ENCODE results near the gene PRKCA. TPM values are rescaled to one million over a fixed set of nuclear protein-coding genes. Genes with fewer than 3 reads are reported as not detected.

PRKCA gene
- total and polyA plus RNA-seq, 2 of the 13 experiments (the other 11 are each of a cell fraction or from before 2014, with no cell fraction given) = 18.5 to 21.5 TPM

DNA sequence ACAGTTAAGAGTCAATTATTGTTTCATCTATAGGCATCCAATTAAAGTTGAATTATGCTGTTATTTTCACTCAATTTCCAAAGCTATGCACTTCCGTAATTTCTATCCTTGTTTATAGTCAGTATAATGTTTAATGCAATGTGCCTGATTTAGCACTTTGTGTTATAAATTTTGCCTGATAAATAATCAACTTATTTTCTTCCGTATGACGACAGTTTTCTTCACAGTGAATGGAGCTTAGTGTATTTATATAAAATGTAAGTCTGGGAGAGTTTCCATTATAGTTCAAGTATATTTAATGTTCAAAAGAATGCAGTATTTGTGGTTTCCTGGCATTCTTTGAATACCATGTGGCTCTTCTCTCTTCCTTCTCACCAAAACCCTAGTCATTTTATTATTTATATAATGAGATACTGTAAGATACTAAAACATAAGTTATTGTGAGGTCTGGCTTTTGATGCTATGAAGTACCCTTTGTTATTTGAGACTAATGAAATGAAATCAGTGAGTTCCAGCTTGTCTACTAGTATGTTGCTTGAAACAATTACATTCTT, 240.6 kb downstream of the PRKCA start:
- no peak for TF ChIP-seq ZSCAN5A (CRISPR knock-in tag; IDR thresholded peaks at IDR 0.05; ENCODE audit: borderline replicate concordance)
- Histone ChIP-seq H3K4me3 (replicated peaks in 1 of 3; ENCODE audit: insufficient read depth in 1 of 3, low read depth in 2 of 3, low read length in 3 of 3) (no peak overlapping the region), H2AFZ (ENCODE audit: low read length) (no peak overlapping the region), H3K9me3 (ENCODE audit: low read length) (no peaks in the 10 kb centered on the region), H4K20me1 (ENCODE audit: insufficient read depth, low read length) (no peaks in the 10 kb centered on the region), H3K27ac (ENCODE audit: extremely low read length, insufficient read depth, low read length) (no peak overlapping the region), H3K4me2 (ENCODE audit: low read depth, low read length) (no peak overlapping the region), H3K9ac (ENCODE audit: insufficient read depth, low read depth, low read length) (no peak overlapping the region), H3K79me2 (ENCODE audit: insufficient read depth, low read length) (no peaks in the 10 kb centered on the region), H3K4me1 (ENCODE audit: insufficient read depth, low read length) (peaks cover 53% of the 10 kb centered on the region), H3K27me3 (ENCODE audit: control insufficient read depth in 1 of 2, insufficient read depth in 2 of 2, low read length in 2 of 2) (no peaks in the 10 kb centered on the region), H3K36me3 (replicated peaks in 1 of 2; ENCODE audit: control insufficient read depth in 1 of 2, insufficient read depth in 2 of 2, low read length in 2 of 2) (no peaks in the 10 kb centered on the region)
- FAIRE-seq (no peak), DNase-seq (ENCODE audit: low spot score) (peak; percentile 29), ATAC-seq (no peak)
- WGBS (ENCODE audit: low lambda C conversion rate) = 93% methylated on average over 3 of the region's 3 CpGs
- BruUV-seq (replicated peaks) = no TSS peak
- in situ Hi-C loops (cut with HindIII; ENCODE audit: extremely low pct_ligation_motif_present, low pct_unique_long_range_greater_than_20kb) = no loop called here
- ChIA-PET POLR2A (no interaction called here), CTCF (ENCODE audit: low intra/inter-chr PET ratio, low total read pairs) (no interaction called here)
- intact Hi-C loops (cut with micrococcal nuclease; ENCODE audit: unreplicated experiment) = loop anchor here (10.0 kb wide), 1 partner anchor 78 kb away; no protein-coding TSS in a partner anchor

- H3K4me1 ChIP-seq (ENCODE audit: insufficient read depth, low read length) = peaks cover 58% of the 10 kb centered on the region
- ChIA-PET POLR2A (no interaction called here), CTCF (ENCODE audit: low intra/inter-chr PET ratio, low total read pairs) (no interaction called here)
- BruUV-seq (replicated peaks) = no TSS peak
- FAIRE-seq (no peak), ATAC-seq (no peak), DNase-seq (ENCODE audit: low spot score) (no peak)
- TF ChIP-seq IKZF5 (CRISPR knock-in tag; IDR thresholded peaks at IDR 0.05) = no peak
- TF ChIP-seq SMC3 (IDR thresholded peaks at IDR 0.05; ENCODE audit: low read length) = no peak
- TF ChIP-seq, protein P1, sequence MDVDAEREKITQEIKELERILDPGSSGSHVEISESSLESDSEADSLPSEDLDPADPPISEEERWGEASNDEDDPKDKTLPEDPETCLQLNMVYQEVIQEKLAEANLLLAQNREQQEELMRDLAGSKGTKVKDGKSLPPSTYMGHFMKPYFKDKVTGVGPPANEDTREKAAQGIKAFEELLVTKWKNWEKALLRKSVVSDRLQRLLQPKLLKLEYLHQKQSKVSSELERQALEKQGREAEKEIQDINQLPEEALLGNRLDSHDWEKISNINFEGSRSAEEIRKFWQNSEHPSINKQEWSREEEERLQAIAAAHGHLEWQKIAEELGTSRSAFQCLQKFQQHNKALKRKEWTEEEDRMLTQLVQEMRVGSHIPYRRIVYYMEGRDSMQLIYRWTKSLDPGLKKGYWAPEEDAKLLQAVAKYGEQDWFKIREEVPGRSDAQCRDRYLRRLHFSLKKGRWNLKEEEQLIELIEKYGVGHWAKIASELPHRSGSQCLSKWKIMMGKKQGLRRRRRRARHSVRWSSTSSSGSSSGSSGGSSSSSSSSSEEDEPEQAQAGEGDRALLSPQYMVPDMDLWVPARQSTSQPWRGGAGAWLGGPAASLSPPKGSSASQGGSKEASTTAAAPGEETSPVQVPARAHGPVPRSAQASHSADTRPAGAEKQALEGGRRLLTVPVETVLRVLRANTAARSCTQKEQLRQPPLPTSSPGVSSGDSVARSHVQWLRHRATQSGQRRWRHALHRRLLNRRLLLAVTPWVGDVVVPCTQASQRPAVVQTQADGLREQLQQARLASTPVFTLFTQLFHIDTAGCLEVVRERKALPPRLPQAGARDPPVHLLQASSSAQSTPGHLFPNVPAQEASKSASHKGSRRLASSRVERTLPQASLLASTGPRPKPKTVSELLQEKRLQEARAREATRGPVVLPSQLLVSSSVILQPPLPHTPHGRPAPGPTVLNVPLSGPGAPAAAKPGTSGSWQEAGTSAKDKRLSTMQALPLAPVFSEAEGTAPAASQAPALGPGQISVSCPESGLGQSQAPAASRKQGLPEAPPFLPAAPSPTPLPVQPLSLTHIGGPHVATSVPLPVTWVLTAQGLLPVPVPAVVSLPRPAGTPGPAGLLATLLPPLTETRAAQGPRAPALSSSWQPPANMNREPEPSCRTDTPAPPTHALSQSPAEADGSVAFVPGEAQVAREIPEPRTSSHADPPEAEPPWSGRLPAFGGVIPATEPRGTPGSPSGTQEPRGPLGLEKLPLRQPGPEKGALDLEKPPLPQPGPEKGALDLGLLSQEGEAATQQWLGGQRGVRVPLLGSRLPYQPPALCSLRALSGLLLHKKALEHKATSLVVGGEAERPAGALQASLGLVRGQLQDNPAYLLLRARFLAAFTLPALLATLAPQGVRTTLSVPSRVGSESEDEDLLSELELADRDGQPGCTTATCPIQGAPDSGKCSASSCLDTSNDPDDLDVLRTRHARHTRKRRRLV (CRISPR knock-in tag; IDR thresholded peaks at IDR 0.05) = no peak
- H2AFZ ChIP-seq (ENCODE audit: low read length) = no peak overlapping the region
- in situ Hi-C loops (cut with HindIII; ENCODE audit: extremely low pct_ligation_motif_present, low pct_unique_long_range_greater_than_20kb) = no loop called here
- H3K36me3 ChIP-seq (replicated peaks in 1 of 2; ENCODE audit: control insufficient read depth in 1 of 2, insufficient read depth in 2 of 2, low read length in 2 of 2) = no peaks in the 10 kb centered on the region
- WGBS (ENCODE audit: low lambda C conversion rate) = 96% methylated on average over 2 of the region's 2 CpGs
- no peaks in the 10 kb centered on the region for H3K27me3 ChIP-seq (ENCODE audit: control insufficient read depth in 1 of 2, insufficient read depth in 2 of 2, low read length in 2 of 2)
- no peak overlapping the region for H3K27ac ChIP-seq (ENCODE audit: extremely low read length, insufficient read depth, low read length)
- no peak overlapping the region for H3K4me3 ChIP-seq (replicated peaks in 1 of 3; ENCODE audit: insufficient read depth in 1 of 3, low read depth in 2 of 3, low read length in 3 of 3)
- no peak overlapping the region for H3K4me2 ChIP-seq (ENCODE audit: low read depth, low read length)
- no peak overlapping the region for H3K9ac ChIP-seq (ENCODE audit: insufficient read depth, low read depth, low read length)
- no peaks in the 10 kb centered on the region for H4K20me1 ChIP-seq (ENCODE audit: insufficient read depth, low read length)
- H3K79me2 ChIP-seq (ENCODE audit: insufficient read depth, low read length) = no peaks in the 10 kb centered on the region
- intact Hi-C loops (cut with micrococcal nuclease; ENCODE audit: unreplicated experiment) = loop anchor here (10.0 kb wide), 1 partner anchor 79 kb away; no protein-coding TSS in a partner anchor
- no peaks in the 10 kb centered on the region for H3K9me3 ChIP-seq (ENCODE audit: low read length)
Measured at GRCh38 chr17:66543526-66543925, 241.1 kb downstream of the PRKCA start.

Measured in HepG2 (cell line).